ENCODE results near the gene PTPRG.

GRCh38 chr3:61743686-61744242, 182.4 kb downstream of the PTPRG start:
- TF ChIP-seq POLR2A (IDR thresholded peaks at IDR 0.05) (no peak), CTCF (IDR thresholded peaks at IDR 0.05) (no peak)
